Gastrocnemius medialis (tissue), 4 donors: ENCODE measurements around the gene TMCC2.

Experiments used
- CTCF ChIP-seq, 5 experiments: fragments of 450-650 bp in 3 of 5; fragments of 200-600 bp in 2 of 5; sonication (generic) in 2 of 5; IDR thresholded peaks in 4 of 5; conservative IDR thresholded peaks in 1 of 5; 1 replicate in 4 of 5; 2 replicates in 1 of 5; pipeline ENCODE4 v1.5.1; 2016 to 2019; ENCODE audit warnings: antibody characterized with exemption in 5 of 5, mild to moderate bottlenecking in 3 of 5, moderate library complexity in 3 of 5
- POLR2A ChIP-seq, 2 donors: fragments of 450-650 bp; IDR thresholded peaks; one replicate each; pipeline ENCODE4 v1.6.1; 2017; ENCODE audit warnings: antibody characterized with exemption in 2 of 2, mild to moderate bottlenecking in 2 of 2, moderate library complexity in 2 of 2

GRCh38 chr1:205296154-205296553, 68.4 kb downstream of the TMCC2 start:
- TF ChIP-seq CTCF (IDR thresholded peaks at IDR 0.05 in 4 of 5, conservative IDR thresholded peaks at IDR 0.05 in 1 of 5) (no peak), POLR2A (IDR thresholded peaks at IDR 0.05) (no peak)
